Activated CD4-positive, alpha-beta T cell treated with anti-CD3 and anti-CD28 coated beads for 24 hours (primary cell): ENCODE data around the gene APOBEC2.

ENCODE experiments used
- DNase-seq, 2 donors: peaks; one replicate each; pipeline ENCODE4 v3.0.0-alpha.2; 2020; ENCODE audit warnings: low read depth in 2 of 2

The APOBEC2 gene

DNA sequence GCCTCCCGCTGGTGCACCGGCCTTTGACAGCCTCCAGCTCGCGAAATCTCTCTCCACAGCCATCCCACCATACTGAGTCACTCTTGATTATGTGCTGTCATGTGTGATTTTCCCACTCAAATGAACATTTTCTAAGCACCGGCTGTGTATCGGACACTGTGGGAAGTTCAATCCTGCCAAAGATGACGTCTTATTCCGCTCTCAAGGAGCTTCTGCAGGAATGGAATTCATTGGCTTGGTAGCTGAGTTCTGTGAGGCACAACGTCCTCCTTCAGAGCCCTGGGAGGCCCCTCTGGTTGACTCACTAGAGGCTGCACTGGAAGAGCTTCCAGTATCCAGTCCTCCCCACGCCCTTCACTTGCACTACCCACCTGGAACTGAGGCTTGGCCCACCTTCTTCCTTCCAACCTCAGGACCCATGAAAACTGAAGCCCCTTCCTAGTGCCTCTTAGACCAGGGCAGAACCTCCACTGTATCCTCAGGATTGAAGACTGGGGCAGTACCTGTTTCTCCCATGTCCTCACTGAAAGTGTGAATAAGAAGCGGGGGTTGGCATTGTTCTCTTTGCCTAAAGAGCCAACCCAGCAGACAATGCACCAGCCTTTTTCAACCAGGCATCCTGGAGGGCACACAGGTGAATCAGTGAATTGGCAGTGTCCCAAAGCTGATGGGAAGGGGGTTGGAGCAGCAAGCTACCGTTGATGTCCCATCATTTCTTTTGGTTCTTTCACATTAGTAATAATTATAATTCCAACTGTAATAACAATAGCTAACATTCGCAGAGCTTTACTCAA, 15.7 kb upstream of the APOBEC2 start:
- DNase-seq, result no peak

DNA sequence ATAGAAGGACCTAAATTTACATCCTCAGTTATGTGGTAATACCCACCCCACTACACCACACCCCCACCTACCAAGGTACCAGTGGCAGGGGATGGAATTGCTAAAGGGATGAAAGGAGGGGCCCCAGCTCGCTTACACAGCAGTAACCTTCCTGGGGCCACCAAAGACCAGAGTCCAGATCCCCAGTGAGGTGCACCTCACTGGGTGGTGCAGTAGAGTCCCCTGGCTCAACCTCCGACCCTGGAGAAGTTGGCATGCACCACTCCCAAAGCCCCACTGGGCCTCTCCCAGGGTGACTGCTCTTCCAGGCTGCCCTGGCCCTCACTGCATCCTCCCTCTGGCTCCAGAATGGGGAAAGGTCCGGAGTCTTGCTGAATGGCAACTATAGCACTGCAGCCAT, 14.8 kb upstream of the APOBEC2 start:
- no peak for DNase-seq

DNA sequence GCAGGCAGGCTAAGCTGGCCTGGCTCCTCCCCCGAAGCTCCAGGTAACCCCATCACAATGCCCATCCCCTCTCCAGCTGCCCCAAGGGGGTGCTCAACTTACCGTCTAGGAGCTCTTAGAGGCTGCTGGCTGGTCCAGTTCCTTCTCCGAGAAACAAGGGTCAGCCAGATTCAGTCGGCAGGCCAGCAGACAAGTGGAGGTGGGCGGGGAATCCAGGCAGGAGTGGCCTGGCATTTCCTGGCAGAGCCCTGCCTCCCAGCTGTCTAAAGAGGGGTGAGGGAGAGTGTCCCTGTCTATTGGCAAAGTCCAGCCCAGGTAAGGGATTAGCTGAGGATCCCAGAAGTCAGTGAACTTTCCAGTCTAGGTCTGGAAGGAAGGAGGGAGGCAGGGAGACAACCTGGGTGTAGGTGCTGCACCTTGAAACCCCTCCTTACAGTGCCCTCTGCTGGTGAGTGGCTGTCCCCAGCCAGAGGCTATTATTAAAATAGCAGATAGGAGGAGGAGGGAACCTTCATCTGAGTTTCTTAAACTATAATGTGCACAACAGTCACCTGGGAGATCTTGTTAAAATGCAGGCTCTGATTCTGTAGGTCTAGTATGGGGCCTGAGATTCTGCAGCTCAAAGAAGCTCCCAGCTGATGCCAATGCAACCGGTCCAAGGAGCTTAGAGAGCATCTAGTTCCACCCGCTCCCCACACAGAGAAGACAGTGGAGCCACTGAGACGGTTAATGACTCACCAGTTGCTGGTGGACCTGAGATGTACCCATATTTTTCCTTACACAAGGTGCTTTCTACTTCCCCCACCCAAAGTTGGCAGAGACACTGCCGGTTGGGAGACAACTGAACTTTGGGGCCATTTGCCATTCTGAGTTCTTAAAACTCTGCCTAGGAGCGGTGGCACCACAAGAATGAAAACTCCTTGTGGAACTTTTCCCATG, 13.7 kb upstream of the APOBEC2 start, which contains the start of gene UNC5CL:
Gene UNC5CL, minus strand, starts transcription at position 162 of the 939 bp plus-strand sequence. CDS start 4,147 bp downstream, outside the sequence.
- DNase-seq, result peak; percentile 28 to 37

DNA sequence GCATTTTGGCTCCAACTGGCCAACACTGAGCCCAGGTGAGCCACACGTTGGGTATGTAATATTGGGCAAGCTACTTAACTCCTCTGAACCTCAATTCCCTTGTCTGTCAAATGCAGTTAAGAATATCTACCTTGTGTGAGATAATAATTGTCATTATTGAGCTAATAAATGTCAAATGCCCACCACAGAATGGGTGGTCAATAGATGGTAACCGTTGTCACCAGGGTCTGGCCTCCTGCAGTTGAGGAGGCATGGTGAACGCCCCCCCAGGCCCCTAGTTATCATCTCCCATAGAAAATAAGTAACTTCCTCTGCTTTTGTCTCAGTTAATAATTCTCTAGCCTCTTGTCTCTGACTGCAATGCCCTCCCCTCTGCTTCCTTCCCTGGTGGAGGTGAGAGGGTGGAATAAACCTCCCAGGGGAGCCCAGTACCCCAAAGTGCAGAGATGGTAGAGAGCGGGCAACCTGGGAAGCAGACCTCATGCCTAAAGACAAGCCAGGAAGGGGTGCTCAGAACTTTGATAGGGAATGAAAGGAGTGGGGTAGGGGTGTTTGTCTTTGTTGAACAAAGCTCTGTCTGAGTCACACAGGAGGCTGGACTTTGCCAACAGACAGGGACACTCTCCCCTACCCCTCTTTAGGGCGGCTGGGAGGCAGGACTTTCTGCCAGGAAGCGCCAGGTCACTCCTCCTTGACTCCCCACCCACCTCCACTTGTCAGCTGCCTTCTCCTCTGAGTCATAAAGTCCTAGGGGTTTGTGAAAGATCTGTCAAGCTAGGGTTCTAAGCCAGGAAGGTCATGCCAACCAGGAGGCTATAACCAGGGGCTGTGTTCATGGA, 12.7 kb upstream of the APOBEC2 start:
- no peak for DNase-seq

DNA sequence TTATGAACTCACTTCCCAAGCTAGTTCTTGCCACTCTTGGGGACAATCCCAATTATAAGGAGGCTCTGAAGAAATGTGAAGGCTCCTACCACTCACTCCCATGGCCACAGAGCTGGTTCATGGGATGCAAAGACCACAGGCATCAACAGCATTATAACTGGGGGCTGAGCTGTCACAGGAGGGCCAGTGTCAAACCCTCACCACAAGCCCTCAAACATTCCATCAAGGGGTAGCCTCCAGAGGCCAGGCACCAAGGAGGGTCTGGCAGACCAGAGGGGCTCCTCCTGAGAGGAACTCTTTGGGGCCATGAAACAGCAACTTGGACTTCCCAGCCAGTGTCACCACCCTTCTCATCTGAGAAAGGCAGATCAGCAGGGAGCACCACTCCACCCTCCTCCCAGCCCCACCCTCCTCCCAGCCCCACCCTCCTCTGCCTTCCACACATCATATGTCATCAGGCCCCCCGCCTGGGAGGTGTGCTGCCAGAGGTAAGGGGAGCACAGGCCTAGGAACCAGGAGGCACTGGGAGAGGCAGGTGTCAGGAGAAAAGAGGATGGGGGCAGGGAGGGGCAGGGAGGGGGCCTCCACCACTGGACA, 12.0 kb upstream of the APOBEC2 start:
- DNase-seq, result no peak

DNA sequence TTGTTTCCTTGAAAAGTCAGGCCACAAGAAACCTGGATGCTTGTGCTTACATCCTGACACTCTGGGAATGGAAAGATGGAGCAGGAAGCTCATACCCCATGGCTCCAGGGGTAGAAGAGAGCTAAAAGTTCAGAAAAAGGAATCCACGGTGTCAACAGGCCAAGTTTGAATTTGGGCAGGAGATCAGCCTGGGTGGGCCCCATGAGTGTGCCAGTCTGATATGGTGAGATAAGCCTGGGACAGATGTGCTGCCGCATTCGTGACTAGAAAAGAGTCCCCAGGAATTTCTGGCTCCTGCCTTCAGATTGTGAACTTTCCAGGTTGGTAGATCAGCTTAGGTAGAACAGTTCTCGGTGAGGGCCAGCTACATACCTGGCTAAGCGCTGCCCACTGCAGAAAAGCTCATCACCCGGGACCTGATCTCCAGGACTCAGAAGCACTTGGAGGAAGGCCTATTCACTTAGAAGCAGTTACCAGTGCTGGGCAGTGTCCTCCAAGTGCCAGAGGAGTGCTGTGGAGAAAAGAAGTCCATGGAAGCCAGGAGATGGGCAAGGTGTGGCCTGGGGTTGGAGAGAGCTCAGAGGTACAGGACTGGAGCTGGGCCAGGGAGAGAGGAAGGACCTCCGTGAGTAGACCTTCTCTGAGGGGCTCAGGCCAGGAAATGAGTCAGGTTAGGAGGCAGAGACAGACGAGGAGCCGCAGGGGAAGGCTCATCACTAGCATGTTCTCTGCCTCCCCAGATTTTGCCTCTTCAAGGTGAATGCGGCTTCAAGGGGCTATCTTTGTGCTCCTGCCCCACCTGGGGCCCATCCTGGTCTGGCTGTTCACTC, 10.6 kb upstream of the APOBEC2 start, which contains the start of gene TSPO2:
Gene TSPO2, plus strand, starts transcription at position 242 of the 830 bp plus-strand sequence. Its CDS starts 519 bp downstream, at position 761.
- DNase-seq, result no peak

DNA sequence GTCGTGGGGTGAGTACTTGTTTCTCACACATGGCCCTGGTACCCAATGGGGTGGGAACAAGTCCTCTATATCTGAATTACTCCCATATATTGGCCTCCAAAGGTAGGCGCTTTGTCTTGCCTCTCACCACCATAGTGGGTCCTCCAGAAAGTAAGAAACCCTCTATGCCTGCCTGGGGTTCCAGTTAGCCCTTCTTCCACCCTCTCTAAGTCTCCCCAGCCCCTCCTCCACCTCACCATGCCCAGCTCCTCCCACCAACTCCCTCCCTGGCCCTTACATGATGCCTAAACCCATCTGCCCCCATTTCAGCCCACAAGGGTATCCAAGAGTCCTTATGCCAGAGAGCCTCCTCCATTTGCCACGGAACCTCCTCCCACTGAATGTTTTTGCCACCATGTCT, 9.9 kb upstream of the APOBEC2 start:
- no peak for DNase-seq

DNA sequence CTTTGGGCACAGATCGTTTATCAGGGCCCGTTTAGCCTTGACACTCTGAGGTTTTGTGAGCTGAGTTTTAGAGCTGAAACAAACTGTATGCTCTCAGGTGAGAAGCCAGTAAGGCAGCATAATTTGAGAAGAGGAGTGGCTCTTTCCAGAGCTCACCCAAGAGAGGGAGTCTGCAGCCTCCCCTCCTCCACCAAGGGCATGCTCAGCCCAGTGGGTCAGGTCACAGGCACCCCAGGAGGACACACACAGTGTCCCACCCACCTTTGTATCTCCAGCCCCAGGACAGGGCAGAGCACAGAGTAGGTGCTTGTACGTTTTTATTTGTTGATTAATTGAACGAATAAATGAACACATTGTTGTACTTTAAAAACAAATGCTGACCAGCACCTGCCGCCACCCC, 7.3 kb upstream of the APOBEC2 start:
- DNase-seq, result no peak

DNA sequence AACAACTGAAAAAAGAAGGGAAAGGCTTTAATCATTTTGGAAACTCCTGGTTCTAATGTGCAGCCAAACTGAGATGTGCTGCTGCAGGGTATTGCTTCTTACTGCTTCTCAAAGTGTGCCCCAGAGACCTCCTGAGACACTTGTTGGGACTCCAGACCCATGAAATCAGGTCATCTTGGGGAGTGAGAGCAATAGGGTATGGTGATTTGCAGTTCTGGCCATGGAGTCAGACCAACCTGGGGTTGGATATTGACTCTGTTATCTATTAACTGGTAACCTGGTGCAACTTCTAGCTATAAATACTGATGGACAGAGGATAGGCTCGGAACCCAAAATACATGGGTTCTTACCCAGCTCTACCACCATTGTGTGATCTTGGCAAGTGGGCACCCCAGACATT, 6.9 kb upstream of the APOBEC2 start:
- DNase-seq, result no peak

DNA sequence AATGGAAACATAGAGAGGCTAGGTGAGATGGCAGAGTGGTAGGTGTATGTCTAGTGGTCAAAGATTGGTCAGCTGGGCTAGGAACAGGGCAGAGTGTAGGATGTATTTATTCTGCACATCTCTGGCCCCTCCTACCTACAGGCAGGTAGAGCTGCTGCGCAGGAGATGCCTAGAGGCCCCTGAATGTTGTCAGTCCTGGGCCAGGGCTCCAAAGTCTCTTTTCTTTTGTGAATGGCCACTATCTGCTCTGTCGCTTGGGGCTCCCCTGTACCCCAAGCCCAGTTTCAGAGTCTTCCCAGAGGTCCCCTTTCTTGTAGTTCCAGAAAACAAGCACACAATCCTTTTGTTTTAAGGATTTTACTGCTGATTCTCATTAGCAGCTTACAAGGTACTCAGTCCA, 5.7 kb upstream of the APOBEC2 start:
- no peak for DNase-seq

DNA sequence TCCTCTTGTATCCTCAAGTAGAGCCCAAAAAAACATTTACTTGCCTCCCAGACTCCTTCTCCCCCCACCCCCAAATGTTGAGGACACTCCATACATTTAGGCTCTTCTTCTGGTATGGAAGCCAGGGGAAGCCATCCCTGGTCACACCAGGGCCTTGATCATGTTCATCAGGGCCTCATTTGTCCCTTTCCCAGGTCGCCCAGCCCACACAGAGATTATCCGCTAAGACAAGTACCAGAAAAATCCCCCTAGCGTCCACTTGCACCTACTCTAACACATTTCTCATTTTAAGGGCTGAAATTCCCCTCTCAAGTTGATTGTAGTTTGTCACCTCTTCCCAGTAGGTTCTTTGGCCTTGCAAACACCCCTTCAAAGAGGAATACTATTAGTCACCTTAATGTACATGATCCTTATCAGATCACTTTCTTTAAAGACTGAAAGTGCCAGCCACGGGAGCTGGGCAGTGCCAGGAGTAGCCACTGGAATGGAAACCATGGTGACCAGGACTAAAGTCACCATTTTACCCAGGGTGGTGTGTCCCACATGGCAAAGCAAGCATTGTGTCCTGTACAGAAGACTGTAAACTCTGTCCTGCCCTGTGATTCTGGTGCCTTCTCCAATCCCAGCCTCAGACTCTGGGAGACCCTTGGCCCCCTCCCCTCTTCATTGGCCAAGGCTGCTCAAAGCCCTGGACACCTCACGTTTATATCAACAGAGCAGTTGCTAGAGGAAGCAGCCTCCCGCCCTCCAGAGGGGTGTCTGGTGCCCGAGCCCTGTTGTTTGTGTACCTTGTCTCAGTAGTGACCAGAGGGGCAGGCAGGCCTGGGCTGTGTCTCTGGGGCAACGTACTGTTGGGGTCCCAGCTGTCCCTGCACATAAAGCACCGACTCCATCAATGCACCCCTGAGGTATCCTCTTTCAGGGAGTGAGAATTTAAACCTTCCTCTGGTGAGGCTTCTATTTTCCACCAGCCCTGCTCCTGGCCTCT, 5.0 kb upstream of the APOBEC2 start:
- no peak for DNase-seq

DNA sequence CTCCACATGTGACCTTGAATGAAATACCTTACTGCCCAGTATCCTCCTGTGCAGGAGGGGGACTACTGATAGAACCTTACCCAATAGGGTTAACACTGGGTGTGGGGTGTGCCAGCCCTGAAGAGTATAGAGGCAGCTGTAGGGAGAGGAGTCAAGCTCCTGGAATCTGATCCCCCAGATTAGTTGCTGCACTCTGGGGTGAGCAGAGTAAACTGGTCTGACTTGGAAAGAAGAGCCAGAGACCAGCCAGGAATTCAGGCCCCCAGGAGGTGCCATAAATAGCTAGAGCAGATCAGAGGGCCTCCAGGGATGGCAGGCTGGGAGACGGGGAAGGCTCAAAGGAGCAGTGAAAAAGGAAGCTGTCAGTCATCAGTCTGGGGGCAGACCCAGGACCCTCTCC, 3.5 kb upstream of the APOBEC2 start:
- no peak for DNase-seq

DNA sequence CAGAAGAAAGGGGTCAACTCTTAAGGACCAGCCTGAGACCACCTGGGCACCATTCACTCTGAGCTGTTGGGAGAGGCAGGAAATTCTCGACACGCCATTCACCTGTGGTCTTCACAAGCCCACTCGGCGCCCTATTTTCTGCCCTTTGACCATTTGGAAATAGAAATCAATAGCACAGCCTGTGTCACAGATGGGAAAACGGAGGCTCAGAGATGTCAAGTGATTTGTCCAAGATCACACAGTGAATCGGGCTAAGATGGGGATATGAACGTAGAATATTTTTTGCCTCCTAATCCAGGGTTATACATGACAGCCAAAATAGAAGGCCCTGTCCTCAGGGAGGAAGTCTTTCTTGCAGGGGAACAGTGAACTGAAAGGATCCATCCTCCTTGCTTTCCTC, 3.0 kb upstream of the APOBEC2 start:
- no peak for DNase-seq

DNA sequence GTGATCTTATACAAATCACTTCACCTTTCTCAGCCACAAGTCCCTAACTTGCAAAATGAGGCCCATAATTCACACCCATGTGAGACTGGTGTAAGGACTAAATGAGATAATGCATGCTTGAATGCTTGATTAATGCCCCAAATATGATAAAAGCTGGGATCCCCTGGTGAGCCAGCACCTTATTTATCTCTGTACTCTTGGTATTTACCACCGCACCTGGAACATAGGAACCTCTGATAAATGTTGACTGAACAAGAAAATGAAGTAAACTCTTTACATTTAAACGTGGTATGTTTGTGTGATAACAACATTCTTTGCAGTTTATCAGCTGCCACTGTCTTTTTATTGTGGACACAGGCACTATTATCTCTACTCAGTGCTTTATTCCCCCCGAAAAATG, 2.5 kb upstream of the APOBEC2 start:
- no peak for DNase-seq

DNA sequence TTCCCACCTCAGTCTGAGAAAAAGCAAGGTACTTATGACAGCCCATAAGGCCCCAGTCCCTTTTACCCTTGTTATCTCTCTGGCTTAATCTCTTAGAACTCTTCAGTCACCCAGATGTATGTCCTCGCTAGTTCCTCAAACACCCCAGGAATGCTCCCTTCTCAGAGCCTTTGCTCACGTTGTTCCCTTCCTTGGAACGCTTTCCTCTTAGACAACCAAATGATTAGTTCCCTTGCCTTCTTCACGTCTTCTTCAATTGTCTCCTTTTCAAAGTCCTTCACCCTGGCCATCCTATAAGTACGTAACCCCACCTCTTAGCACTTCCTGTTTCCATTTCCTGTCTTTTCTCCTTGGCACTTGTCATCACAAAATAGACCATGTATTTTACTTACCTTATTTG, 1.1 kb upstream of the APOBEC2 start:
- DNase-seq, result no peak

DNA sequence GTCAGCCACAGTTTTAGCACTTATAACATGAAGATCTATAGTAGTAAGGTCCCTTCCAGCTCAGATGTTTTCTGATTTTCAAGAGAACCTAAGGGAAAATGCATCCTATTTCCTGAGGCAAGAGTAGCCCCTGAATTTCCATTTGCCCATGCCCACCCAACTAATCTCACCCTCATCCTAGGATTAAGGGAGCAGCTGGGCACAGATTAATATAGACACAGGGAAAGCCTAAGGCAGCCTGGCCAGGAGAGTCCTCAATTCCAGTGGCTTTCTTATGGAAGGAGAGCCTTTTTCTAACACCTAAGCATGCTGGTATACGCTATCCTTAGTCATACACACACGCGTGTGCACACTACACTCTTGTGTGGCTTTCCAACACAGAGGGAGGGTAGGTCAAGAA, 1.5 kb downstream of the APOBEC2 start:
- no peak for DNase-seq

DNA sequence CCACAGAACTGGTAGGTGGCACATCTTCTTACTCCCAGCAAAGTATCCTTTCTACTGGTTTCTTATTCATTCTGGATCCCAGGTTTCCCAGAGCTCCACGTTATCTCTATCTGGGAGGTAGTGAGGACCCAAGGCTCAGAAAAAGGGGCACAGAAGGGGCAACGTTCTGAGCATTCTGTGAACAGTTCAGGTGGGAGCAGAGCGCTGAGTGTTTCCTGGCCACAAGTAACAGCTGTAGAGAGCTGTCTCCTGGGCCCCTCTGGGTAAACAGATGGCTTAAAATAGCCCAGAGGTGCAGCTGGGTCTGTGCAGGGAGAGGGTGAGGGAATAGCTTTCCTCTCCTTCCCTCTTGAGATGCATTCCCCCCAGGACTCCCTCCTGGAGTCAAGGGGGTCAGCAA, 2.1 kb downstream of the APOBEC2 start:
- DNase-seq, result no peak

DNA sequence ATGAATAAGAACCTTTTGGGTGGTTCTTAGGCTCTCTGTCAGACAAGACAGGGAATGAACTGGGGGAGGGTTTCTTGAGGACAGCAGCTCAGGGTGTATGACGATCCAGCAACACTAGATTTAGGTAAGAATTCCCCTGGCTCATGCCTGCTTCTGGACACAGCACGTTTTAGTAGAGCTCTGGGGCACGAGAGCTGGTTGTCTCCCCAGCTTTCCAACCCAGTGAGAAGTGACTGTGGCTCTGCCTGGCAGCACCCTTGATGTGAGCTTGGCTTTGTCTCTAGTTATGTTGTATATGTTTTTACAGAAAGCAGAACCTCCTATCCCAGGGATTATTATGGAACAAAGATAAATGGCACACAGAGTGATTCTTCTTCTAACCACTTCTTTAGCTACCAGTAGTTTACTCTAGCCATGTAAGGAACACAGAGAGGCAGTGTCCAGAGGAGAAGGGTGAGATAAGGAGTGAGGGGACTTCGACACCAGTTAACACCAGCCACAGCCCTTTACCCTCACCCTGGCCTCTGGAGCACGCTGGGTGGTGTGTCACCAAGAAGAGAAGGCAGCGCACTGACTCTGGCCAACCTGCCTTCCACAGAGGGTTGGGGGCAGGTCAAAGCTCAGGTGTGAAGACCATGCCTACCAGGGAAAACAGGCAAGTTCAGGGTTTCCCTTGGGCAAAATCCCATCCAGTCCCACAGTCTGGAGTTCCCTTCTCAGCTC, 3.9 kb downstream of the APOBEC2 start:
- DNase-seq, result no peak

DNA sequence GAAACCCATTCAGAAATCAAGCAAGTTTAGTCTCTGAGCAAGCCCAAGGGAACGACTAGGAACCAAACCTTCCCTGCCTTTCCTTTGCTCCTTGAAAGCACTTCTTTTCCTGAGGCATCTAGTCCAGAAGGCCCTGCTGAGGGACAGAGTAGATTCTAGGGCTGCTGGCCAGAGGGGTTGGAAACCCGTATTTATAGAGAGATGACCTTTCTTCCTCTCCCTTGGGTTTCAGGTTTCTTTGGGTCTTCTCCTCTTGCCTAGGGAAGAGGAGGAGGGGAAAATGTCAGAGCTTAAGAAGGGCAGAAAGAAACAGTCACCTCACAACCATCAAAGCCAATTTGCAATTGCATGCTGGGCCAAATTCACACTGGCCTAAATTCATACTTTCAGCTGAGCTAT, 5.8 kb downstream of the APOBEC2 start:
- DNase-seq, result no peak
